ENCODE data around the gene LRRC73.

LRRC73 gene

DNA sequence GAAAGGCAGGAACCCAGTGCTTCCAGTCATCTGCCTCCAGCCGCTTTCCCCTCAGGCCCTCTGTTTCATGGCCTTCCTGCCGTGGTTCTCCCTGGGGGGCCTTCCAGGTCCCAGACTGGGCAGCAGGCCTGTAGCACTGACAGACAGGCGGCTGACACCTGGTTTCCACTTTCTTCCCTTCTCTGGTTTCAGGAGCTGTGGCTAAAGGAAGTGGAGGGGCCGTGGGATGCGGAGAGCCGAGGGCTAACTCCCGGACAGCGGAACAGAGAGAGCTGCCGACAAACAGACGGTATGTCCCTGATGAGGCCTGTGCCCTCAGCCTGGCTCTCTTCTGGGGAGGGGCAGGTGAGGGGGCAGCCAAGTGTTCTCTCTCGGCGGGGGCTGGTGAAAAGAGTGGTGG, 12.5 kb downstream of the LRRC73 start:
- no peaks in the 10 kb centered on the region for H3K79me2 ChIP-seq (ENCODE audit: low read length)
- TF ChIP-seq, protein P1, sequence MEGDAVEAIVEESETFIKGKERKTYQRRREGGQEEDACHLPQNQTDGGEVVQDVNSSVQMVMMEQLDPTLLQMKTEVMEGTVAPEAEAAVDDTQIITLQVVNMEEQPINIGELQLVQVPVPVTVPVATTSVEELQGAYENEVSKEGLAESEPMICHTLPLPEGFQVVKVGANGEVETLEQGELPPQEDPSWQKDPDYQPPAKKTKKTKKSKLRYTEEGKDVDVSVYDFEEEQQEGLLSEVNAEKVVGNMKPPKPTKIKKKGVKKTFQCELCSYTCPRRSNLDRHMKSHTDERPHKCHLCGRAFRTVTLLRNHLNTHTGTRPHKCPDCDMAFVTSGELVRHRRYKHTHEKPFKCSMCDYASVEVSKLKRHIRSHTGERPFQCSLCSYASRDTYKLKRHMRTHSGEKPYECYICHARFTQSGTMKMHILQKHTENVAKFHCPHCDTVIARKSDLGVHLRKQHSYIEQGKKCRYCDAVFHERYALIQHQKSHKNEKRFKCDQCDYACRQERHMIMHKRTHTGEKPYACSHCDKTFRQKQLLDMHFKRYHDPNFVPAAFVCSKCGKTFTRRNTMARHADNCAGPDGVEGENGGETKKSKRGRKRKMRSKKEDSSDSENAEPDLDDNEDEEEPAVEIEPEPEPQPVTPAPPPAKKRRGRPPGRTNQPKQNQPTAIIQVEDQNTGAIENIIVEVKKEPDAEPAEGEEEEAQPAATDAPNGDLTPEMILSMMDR (IDR thresholded peaks at IDR 0.05; ENCODE audit: low read length), result no peak
- TF ChIP-seq EZH2phosphoT487 (IDR thresholded peaks at IDR 0.05; ENCODE audit: low read length) (no peak), EZH2 (optimal IDR thresholded peaks at IDR 0.05; ENCODE audit: low read depth, low read length) (no peak)
- H3K9me2 ChIP-seq (replicated peaks; ENCODE audit: insufficient read depth, low read length), result no peaks in the 10 kb centered on the region
- H3K9ac ChIP-seq (ENCODE audit: low read length), result no peak overlapping the region
- no peaks in the 10 kb centered on the region for H3K27me3 ChIP-seq (replicated peaks; ENCODE audit: insufficient read depth, low read length)
- H3K27ac ChIP-seq (ENCODE audit: low read length), result no peak overlapping the region
- H3F3A ChIP-seq (ENCODE audit: insufficient read depth, low read length), result no peaks in the 10 kb centered on the region
- no peak overlapping the region for H3K4me2 ChIP-seq (ENCODE audit: low read depth, low read length)
- H2AFZ ChIP-seq (ENCODE audit: low read length), result no peak overlapping the region
- no peaks in the 10 kb centered on the region for H4K20me1 ChIP-seq (ENCODE audit: insufficient read depth, low read length)
- no peaks in the 10 kb centered on the region for H3K9me3 ChIP-seq (replicated peaks; ENCODE audit: insufficient read depth, low read length)
- no peak overlapping the region for H3K4me3 ChIP-seq (ENCODE audit: low read length)
- no peaks in the 10 kb centered on the region for H3K4me1 ChIP-seq (ENCODE audit: low read length)
- no peak for DNase-seq
- H3K36me3 ChIP-seq (replicated peaks; ENCODE audit: insufficient read depth, low read length), result 0 out of 2 replicates have a peak, but pooled peaks cover 3% of the 10 kb centered on the region

DNA sequence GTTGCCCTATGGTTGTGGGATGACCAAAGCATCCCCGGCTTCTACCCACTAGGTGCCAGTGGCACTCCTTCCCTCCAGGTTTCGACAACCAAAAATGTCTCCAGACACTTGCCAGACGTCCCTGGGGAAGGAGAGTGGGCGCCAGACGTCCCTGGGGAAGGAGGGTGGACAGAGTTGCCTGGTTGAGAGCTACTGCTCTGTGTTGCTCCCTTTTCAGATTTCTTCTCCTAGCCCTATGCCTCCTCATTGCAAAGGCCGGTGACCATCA, 13.1 kb downstream of the LRRC73 start:
- Histone ChIP-seq H4K20me1 (ENCODE audit: insufficient read depth, low read length) (no peaks in the 10 kb centered on the region), H3K79me2 (ENCODE audit: low read length) (peaks cover 4% of the 10 kb centered on the region; the same call in 1 of the 2 replicates), H3K4me1 (ENCODE audit: low read length) (no peaks in the 10 kb centered on the region), H3K4me2 (ENCODE audit: low read depth, low read length) (no peak overlapping the region), H3K9me2 (replicated peaks; ENCODE audit: insufficient read depth, low read length) (no peaks in the 10 kb centered on the region), H3K4me3 (ENCODE audit: low read length) (no peak overlapping the region), H3K27ac (ENCODE audit: low read length) (no peak overlapping the region), H3K27me3 (replicated peaks; ENCODE audit: insufficient read depth, low read length) (no peaks in the 10 kb centered on the region), H3K9me3 (replicated peaks; ENCODE audit: insufficient read depth, low read length) (no peaks in the 10 kb centered on the region), H3K9ac (ENCODE audit: low read length) (no peak overlapping the region), H2AFZ (ENCODE audit: low read length) (no peak overlapping the region), H3F3A (ENCODE audit: insufficient read depth, low read length) (no peaks in the 10 kb centered on the region), H3K36me3 (replicated peaks; ENCODE audit: insufficient read depth, low read length) (0 out of 2 replicates have a peak, but pooled peaks cover 3% of the 10 kb centered on the region)
- TF ChIP-seq, protein P1 (IDR thresholded peaks at IDR 0.05; ENCODE audit: low read length), result no peak
- TF ChIP-seq EZH2phosphoT487 (IDR thresholded peaks at IDR 0.05; ENCODE audit: low read length) (no peak), EZH2 (optimal IDR thresholded peaks at IDR 0.05; ENCODE audit: low read depth, low read length) (no peak)
- no peak for DNase-seq

DNA sequence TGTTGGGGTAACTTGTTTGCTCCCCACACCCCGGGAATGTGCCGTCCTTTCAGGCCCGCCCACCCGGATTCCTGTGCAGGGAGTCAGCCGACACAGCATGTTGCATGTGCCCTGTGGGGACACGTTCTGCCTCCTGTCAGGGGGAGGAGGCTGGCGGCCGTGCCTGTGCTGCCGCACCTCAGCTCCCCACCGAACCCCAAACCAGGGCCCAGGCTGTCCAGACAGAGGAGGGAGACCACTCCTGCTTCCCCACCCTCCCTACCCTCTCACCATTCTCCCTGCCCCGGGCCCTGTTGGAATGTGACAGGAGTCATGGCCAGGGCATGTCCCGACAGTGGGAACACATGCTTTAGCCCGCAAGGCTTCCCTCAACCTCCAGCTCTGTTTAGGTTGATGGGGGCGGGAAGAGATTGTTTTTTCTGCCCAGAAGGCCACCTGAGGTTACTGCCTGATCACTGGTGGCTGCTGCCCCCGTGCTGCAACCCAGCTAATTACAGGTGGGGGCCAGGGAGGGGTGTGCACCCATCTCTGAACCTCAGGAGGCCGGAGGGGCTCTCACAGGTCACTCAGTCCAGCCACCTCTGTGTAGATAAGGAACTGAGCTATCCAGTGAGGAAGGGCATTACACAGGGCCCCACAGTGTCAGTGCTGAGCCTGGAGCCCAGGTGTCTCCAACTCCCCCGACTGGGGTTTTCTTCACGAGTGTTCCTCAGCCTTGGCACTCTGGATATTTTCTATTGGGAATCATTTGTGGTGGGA, 13.6 kb downstream of the LRRC73 start:
- no peaks in the 10 kb centered on the region for H4K20me1 ChIP-seq (ENCODE audit: insufficient read depth, low read length)
- no peaks in the 10 kb centered on the region for H3K27me3 ChIP-seq (replicated peaks; ENCODE audit: insufficient read depth, low read length)
- no peak overlapping the region for H3K4me3 ChIP-seq (ENCODE audit: low read length)
- TF ChIP-seq EZH2 (optimal IDR thresholded peaks at IDR 0.05; ENCODE audit: low read depth, low read length) (no peak), EZH2phosphoT487 (IDR thresholded peaks at IDR 0.05; ENCODE audit: low read length) (no peak)
- TF ChIP-seq, protein P1 (IDR thresholded peaks at IDR 0.05; ENCODE audit: low read length), result peak; percentile 32
- H3K36me3 ChIP-seq (replicated peaks; ENCODE audit: insufficient read depth, low read length), result 0 out of 2 replicates have a peak, but pooled peaks cover 3% of the 10 kb centered on the region
- H3K27ac ChIP-seq (ENCODE audit: low read length), result no peak overlapping the region
- no peak overlapping the region for H2AFZ ChIP-seq (ENCODE audit: low read length)
- no peaks in the 10 kb centered on the region for H3K9me3 ChIP-seq (replicated peaks; ENCODE audit: insufficient read depth, low read length)
- no peaks in the 10 kb centered on the region for H3F3A ChIP-seq (ENCODE audit: insufficient read depth, low read length)
- H3K4me1 ChIP-seq (ENCODE audit: low read length), result no peaks in the 10 kb centered on the region
- H3K4me2 ChIP-seq (ENCODE audit: low read depth, low read length), result no peak overlapping the region
- no peaks in the 10 kb centered on the region for H3K9me2 ChIP-seq (replicated peaks; ENCODE audit: insufficient read depth, low read length)
- DNase-seq, result no peak
- H3K9ac ChIP-seq (ENCODE audit: low read length), result no peak overlapping the region
- H3K79me2 ChIP-seq (ENCODE audit: low read length), result peaks cover 8% of the 10 kb centered on the region; the same call in 1 of the 2 replicates

All from MM.1S (cell line).